GM18951 (cell line): ENCODE results near the gene STX1B.
"Not testable (repeated sequence)": the region's sequence is repeated elsewhere in the genome, so short reads cannot be mapped to it uniquely, and the experiment has no call there.

Source experiments
- POLR2A ChIP-seq: IDR thresholded peaks from 4 replicates; pipeline ENCODE4 v1.6.1; 2011; ENCODE audit warnings: mild to moderate bottlenecking; ENCODE audit not compliant: insufficient read length, insufficient read depth; ENCODE audit errors: extremely low read depth
- in situ Hi-C: fragments of 300-500 bp; cut with MboI; formaldehyde crosslinking; loops from one replicate; pipeline ENCODE4 v1.12.0; 2022; ENCODE audit warnings: low sequenced_read_pairs, mixed read lengths, inconsistent platforms; ENCODE audit not compliant: unreplicated experiment

STX1B gene

DNA sequence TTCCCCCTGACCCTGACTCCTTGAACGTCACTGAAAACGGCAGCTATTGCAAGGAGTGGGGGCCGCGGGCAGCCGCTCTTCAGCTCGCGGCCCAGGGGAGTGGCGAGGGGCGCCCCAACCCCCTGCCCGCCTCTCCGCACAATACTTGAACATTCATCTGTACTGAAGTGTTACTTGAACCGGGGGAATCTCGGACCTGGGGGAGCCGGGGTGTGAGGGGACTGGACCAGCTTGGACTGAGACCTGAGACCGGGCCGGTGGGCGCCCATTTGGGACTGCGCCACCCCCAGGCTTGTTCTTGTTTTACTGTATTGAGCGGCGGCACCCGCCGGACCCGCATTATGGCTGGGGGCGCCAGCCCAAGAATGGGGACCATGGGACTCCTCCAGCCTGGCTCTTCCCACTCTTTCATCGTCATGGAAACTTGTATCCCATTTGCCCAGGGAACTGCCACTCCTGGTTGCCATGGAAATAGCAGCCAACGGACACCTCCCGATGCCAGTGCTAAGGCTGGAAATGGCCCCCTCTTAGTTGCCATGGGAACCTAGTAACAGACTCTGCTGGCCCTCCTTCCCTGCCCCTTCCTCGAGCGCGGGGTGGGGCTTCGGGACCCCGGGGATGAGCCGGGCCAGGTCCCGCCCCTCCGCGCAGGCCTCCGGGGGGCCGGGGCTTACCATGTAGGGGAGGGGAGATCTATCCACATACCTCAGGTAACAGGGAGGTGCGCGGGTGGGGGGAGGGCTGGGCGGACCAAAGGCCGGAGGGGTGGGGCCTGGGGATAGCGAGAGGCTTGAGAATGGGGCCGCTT, 62.4 kb downstream of the STX1B start:
- TF ChIP-seq POLR2A: no peak
- in situ Hi-C loops: no loop called here

DNA sequence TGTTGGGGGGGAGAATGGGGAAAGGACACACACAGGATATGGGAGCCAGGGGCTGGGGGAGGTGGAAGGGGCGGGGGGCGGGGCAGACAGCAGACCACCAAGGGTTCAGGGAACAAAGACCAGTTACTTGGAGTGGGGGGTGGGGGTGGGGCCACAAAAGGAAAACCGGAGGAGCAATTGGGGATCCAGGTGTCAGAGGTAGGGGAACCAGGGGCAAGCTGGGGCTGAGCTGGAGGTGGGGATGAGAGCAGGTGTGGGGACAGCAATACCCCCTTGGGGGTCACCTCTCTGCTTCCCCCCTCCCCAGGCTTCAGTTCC, 62.9 kb downstream of the STX1B start:
- TF ChIP-seq POLR2A: no peak
- in situ Hi-C loops: no loop called here

DNA sequence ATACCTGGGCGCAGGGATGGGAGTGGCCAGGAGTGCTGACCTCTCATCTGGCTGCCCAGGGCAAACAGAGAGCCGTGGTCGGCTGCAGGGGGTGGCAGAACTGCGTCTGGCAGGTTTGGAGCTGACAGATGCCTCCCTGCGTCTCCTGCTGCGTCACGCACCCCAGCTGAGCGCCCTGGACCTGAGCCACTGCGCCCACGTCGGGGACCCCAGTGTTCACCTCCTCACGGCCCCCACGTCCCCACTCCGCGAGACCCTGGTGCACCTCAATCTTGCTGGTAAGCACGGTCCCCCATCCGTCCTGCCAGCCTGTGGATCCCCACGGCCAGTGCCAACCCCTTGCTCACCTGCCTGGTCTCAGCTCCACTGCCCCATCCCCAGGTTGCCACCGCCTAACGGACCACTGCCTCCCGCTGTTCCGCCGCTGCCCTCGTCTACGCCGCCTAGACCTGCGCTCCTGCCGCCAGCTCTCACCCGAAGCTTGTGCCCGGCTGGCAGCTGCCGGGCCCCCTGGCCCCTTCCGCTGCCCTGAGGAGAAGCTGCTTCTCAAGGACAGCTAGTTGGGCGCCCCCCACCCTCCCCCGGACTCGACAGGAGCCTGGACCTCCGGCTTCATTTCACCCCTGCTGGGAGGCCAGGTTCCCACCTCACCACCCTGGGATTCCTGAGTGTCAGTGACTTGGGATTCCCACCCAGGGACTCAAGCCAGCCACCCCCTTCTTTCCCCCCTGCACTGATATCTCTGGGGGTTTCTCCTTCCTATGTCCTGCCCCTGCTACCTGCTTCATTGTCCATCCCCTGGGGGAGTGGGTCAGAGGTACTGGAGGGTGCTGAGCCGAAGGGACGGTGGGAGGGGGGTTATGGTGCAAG, 63.5 kb downstream of the STX1B start:
- in situ Hi-C loops: no loop called here
- no peak for TF ChIP-seq POLR2A

DNA sequence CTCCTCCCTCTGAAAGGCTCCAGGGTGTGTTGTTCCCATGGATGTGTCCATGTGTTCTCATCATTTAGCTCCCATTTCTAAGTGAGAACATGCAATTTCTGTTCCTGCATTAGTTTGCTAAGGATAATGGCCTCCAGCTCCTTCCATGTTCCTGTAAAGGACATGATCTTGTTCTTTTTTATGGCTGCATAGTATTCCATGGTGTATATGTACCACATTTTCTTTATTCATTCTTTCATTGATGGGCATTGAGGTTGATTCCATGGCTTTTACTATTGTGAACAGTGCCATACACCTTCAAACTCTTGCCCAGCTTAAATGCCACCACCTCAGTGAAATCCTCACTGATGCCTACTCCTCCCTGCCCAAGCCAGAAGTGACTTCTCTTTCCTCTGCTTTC, 66.1 kb downstream of the STX1B start:
- in situ Hi-C loops: no loop called here
- no peak for TF ChIP-seq POLR2A

DNA sequence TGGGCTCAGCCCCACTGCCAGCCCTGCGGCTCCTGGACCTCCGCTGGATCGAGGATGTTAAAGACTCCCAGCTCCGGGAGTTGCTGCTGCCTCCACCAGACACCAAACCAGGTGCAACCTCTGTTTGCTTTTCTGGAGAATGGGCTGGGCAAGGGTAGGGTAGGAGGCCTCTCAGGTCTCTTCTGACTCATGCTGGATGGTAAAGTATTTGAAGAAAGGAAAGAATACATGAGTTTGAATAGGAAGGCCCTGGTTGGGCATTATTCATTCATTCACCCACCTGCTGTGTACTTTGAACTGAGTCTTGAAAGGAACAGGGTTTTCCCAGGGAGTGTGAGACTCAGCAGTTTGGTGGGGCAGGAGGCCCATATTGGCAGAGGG, 68.0 kb downstream of the STX1B start:
- no peak for TF ChIP-seq POLR2A
- in situ Hi-C loops: no loop called here

DNA sequence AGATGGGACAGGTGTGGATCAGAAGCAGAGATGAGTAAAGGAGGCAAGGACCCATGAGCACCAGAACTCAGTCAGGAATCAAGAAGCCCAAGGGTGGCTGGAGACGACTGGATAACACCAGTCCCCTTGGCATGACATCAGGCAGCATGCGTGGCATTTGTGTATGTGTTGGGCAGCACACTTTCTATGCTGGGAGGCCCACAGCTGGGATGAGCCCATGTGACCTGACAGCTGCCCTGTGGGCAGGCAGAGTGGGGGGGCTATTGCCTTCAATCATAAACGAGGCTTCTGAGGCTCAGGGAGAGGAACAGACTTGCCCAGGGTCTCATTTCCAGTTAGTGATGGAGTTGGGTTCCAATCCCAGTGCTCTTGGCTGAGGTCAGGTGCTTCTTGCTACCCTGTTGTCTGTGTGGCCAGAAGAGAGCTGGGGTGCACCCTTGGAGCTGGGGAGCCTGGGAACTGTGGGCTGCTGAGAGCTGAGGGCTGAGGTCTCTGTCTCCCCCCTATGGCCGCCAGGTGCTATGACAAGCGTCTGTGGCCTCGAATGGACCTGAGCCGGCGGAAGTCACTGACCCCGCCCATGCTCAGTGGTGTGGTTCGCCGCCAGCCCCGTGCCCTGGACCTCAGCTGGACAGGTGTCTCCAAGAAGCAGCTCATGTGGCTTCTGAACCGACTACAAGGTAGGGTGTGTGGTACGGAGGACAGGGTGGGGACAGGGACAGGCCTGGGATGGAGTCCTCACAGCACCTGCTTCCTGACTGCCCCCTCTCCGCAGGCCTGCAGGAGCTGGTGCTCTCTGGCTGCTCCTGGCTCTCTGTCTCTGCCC, 68.6 kb downstream of the STX1B start:
- no peak for TF ChIP-seq POLR2A
- in situ Hi-C loops: no loop called here

DNA sequence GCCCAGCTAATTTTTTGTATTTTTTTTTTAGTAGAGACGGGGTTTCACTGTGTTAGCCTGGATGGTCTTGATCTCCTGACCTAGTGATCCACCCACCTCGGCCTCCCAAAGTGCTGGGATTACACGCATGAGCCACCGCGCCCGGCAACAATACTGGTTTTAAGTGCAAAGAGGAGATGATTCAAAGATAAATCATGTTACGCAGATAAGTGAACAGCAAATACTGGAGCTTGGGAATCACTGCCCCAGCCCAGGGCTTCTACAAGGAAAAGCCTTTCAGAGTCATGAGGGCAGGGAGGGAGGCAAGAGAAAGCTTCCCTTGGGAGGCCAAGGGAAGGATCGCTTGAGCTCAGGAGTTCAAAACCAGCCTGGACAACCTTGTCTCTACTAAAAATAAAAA, 70.9 kb downstream of the STX1B start:
- in situ Hi-C loops: not testable (repeated sequence)
